ENCODE data around the gene NCR1.
"Not testable (repeated sequence)": the region's sequence is repeated elsewhere in the genome, so short reads cannot be mapped to it uniquely, and the experiment has no call there.

The NCR1 gene

GRCh38 chr19:54937926-54938325 is 32.0 kb downstream of the NCR1 start:
- POLR2A ChIA-PET = no interaction called here
- CTCF ChIA-PET = interaction anchor here (0.8 to 1.2 kb wide), 3 partner anchors 10 to 284 kb away, joined by 3 read pairs; no protein-coding TSS in a partner anchor
- TF ChIP-seq CTCF (IDR thresholded peaks at IDR 0.05; ENCODE audit: control extremely low read depth, extremely low read depth, low read depth, missing control alignments) = no peak
- peak; percentile 78 for DNase-seq (ENCODE audit: extremely low spot score)

- CTCF ChIA-PET = no interaction called here
- POLR2A ChIA-PET = no interaction called here
- TF ChIP-seq CTCF (IDR thresholded peaks at IDR 0.05; ENCODE audit: control extremely low read depth, extremely low read depth, low read depth, missing control alignments) = no peak
- no peak for DNase-seq (ENCODE audit: extremely low spot score)
Measured at GRCh38 chr19:54938906-54939305, 33.0 kb downstream of the NCR1 start.

GRCh38 chr19:54939538-54939937 is 33.6 kb downstream of the NCR1 start:
- CTCF ChIA-PET; DNase-seq (ENCODE audit: extremely low spot score); POLR2A ChIA-PET: not testable (repeated sequence)

- CTCF ChIA-PET; DNase-seq (ENCODE audit: extremely low spot score); POLR2A ChIA-PET: not testable (repeated sequence)
Measured at GRCh38 chr19:54943772-54944361, 37.9 kb downstream of the NCR1 start.

- POLR2A ChIA-PET = no interaction called here
- TF ChIP-seq CTCF (IDR thresholded peaks at IDR 0.05; ENCODE audit: control extremely low read depth, extremely low read depth, low read depth, missing control alignments) = no peak
- no peak for DNase-seq (ENCODE audit: extremely low spot score)
- CTCF ChIA-PET = no interaction called here
Measured at GRCh38 chr19:54947381-54947780, 41.4 kb downstream of the NCR1 start, which contains the start of gene NLRP7. Gene NLRP7, minus strand, starts transcription at chr19:54947530.

- peak; percentile 62 for DNase-seq (ENCODE audit: extremely low spot score)
- POLR2A ChIA-PET = no interaction called here
- no peak for TF ChIP-seq CTCF (IDR thresholded peaks at IDR 0.05; ENCODE audit: control extremely low read depth, extremely low read depth, low read depth, missing control alignments)
- CTCF ChIA-PET = no interaction called here
Measured at GRCh38 chr19:54949412-54949811, 43.5 kb downstream of the NCR1 start.

GRCh38 chr19:54950580-54950979 is 44.6 kb downstream of the NCR1 start:
- POLR2A ChIA-PET; CTCF ChIA-PET; DNase-seq (ENCODE audit: extremely low spot score): not testable (repeated sequence)

GRCh38 chr19:54952591-54953344 is 46.8 kb downstream of the NCR1 start:
- CTCF ChIA-PET = no interaction called here
- no peak for DNase-seq (ENCODE audit: extremely low spot score)
- POLR2A ChIA-PET = no interaction called here
- TF ChIP-seq CTCF (IDR thresholded peaks at IDR 0.05; ENCODE audit: control extremely low read depth, extremely low read depth, low read depth, missing control alignments) = no peak

GRCh38 chr19:54953345-54953713 is 47.4 kb downstream of the NCR1 start:
- CTCF ChIA-PET; DNase-seq (ENCODE audit: extremely low spot score); POLR2A ChIA-PET: not testable (repeated sequence)

Data from GM10248 (cell line).